Fibroblast of lung (primary cell): ENCODE results near the gene ANKRD17.

Source experiments
- CTCF ChIP-seq, 2 donors: IDR thresholded peaks in 1 of 2; conservative IDR thresholded peaks in 1 of 2; 1 replicate in 1 of 2; 2 replicates in 1 of 2; pipeline ENCODE4 v1.5.1; 2011 to 2012; ENCODE audit warnings: low read length in 2 of 2, control low read depth in 1 of 2, inconsistent platforms in 1 of 2, low read depth in 1 of 2, mild to moderate bottlenecking in 1 of 2
- EZH2 ChIP-seq: IDR thresholded peaks from 2 replicates; pipeline ENCODE4 v1.5.1; 2012; ENCODE audit warnings: low read length, control low read depth, mild to moderate bottlenecking; ENCODE audit errors: missing control alignments

GRCh38 chr4:73142995-73143547 is 115.5 kb downstream of the ANKRD17 start:
- TF ChIP-seq CTCF (conservative IDR thresholded peaks at IDR 0.05 in 1 of 2, IDR thresholded peaks at IDR 0.05 in 1 of 2; ENCODE audit: low read depth in 1 of 2, low read length in 2 of 2): no peak
- no peak for TF ChIP-seq EZH2
